MV-4-11 (cell line): ENCODE data around the gene COL8A2.
"Not testable (repeated sequence)": the region's sequence is repeated elsewhere in the genome, so short reads cannot be mapped to it uniquely, and the experiment has no call there.

Source experiments
- DNase-seq: peaks from one replicate; lab custom pipeline; 2025; lab: John Stamatoyannopoulos, UW

The COL8A2 gene

GRCh38 chr1:36125129-36125991 is at the start of gene COL8A2:
Gene COL8A2 (minus strand): TSS chr1:36125222. CDS start chr1:36100242, 24,980 bp downstream.
- no peak for DNase-seq

DNA sequence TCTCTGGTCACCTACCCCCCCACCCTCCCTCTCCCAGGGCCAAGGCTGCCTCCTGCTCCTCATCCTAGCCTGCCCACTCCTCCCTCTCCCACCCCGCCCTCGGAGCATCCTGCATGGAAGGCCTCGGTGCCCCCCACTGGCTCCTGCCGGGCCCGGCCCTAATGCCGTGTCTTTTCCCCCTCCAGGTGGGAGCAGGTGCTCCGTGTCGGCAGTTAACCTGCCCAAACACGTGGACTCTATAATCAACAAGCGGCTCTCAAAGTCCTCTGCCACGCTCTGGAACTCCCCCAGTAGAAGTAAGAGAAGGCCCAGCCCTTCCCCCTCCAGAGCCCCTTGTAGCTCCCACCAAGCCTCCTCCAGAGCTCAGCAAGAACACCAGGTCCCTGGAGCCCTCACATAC is 49.7 kb upstream of the COL8A2 start:
- no peak for DNase-seq

DNA sequence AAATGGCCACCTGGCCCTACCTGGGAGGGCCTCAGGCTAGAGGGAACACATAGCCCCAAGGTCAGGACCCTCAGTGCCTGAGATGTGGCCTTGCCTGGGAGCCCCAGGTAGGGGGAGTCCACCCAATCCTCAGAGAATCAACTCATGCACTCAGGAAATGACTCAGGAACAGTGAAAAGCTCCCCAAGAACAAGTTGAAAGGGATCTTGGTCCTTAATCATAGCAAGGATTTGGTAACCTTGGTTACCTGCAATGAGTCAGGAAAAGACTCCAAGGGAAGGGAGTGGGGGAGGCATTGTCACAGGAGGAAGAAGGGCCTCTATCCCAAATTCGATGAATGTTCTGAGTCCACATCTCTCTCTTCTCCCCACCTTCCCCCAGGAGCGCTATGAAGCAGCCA is 48.0 kb upstream of the COL8A2 start:
- DNase-seq = no peak

DNA sequence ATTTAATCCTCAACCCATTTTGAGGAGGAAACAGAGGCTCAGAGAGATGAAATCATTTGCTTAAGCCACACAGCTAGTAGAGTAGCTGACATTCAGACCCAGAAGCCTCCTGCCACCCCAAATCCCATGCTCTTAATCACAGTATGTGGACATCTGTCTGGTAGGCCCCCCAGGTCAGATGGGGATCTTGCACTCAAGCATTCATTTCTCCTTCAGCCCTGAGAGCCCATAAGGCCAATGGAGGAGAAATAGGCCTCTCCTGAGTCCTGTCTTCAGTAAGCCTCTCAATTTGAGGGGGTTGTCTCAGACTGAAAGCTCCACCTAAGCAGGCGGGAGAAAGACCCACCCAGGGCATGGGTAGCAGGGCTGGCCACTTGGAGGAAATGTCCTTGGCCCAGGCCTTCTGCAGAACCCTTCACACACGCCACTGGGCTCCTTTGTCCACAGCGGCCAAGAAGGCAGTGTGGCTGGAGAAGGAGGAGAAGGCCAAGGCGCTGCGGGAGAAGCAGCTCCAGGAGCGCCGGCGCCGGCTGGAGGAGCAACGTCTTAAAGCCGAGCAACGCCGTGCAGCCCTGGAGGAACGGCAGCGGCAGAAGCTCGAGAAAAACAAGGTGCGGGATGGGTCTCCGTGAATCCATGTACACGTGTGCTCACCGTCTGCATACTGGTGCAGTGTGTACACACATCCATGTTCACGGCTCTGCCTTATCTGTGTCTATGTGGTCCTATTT is 47.2 kb upstream of the COL8A2 start:
- DNase-seq = no peak

GRCh38 chr1:36170643-36171412 is 45.8 kb upstream of the COL8A2 start:
- DNase-seq = no peak

- DNase-seq = no peak
Observed at GRCh38 chr1:36168514-36168913, 43.5 kb upstream of the COL8A2 start.

DNA sequence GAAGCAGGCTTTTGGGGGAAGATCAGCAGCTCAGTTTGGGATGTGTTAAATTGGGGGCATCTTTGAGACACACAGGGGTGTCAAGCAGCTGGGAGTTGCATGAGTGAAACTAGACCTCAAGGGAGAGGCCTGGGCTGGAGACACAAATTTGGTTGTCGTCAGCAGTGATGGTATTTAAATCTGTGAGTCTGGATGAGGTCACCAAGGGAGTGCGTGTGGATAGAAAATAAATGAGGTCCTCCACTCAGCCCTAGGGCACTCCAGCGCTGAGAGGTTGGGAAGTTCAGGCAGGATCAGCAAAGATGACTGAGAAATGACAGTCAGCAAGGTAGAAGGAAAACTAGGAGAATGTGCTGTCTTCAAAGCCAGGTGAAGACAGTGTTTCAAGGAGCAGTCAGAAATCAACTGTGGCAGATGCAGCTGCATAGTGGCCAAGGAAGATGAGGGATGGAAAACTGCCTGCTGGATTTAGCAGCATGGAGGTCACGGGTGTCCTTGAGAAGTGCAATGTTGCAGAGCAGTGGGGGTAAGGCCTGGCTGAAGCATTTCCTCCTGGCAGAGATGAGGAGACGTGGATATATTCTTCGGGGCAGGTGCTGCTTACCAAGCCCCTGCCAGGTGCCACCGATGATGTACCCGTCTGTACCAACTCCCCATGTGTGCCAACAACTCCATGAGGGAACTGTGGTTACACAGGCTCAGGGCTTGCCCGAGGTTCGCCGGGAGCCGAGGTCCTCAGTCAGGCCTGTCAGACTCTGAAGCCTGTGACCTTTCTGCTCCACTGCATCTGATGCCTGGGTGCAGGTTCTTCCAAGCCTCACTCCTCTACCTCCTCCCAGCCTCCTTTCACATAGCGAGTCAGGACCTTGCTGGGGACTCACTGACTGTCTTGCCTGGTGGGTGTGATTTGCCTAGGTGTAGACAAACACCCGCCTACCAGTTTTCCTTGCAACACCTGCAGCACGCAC is 42.2 kb upstream of the COL8A2 start:
- DNase-seq = no peak

DNA sequence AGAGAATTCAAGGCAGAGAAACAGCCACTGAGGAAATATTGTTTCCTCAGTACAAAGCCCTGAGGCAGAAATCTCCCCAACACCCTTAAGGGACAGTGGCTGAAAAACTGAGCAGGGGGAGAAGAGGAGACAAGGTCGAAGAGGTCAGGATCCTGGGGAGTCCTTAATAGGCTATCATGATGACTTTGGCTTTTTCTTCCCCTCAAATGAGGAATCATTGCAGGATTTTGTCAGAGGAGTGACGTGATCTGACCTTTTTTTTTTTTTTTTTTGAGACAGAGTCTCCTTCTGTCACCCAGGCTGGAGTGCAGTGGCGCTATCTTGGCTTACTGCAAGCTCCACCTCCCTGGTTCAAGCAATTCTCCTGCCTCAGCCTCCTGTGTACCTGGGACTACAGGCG is 41.1 kb upstream of the COL8A2 start:
- no peak for DNase-seq

GRCh38 chr1:36165145-36165544 is 40.1 kb upstream of the COL8A2 start:
- no peak for DNase-seq

DNA sequence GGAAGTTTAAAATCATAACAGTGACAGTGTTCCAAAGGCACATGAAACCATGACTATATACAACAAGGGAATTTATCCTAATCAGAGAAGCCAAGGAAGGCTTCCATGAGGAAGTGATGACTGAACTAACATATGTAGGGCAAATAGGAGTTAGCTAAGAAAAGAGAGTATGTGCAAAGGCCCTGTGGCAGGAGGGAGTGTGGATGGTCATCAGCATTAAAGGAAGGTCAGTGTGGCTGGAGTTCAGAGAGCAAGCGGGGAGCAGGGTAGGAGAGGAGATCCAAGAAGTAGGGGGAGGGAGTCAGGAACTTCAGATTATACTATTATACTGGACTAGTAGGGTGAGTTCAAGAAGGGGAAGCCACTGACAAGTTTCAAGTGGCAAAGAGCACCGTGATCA is 39.3 kb upstream of the COL8A2 start:
- no peak for DNase-seq

DNA sequence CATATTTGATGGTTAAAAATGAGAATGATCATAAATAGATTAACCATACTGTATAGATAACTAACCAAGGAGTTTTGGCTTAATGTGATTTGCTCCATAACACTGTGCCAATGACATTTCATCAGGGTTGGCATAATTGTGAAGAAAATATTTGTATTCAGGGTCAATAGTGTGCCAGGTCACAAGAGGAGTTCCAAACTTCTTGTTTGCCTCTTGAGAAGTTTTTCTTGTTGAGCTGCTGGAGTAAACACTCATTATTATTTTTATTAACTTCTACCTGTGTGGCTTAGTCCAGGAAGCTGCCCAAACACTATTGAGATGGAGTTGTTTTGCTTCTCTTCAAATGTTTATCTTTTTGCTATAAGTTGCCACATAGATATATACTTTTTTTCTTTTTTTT is 38.4 kb upstream of the COL8A2 start:
- DNase-seq = no peak

- DNase-seq = no peak
Observed at GRCh38 chr1:36162680-36163239, 37.7 kb upstream of the COL8A2 start.

- DNase-seq = peak; percentile 86
Observed at GRCh38 chr1:36161641-36162531, 36.9 kb upstream of the COL8A2 start.

- peak; percentile 90 for DNase-seq
Observed at GRCh38 chr1:36160949-36161485, 36.0 kb upstream of the COL8A2 start.

- DNase-seq = no peak
Observed at GRCh38 chr1:36160388-36160948, 35.4 kb upstream of the COL8A2 start.

- no peak for DNase-seq
Observed at GRCh38 chr1:36159614-36160387, 34.8 kb upstream of the COL8A2 start.

- DNase-seq = not testable (repeated sequence)
Observed at GRCh38 chr1:36158827-36159252, 33.8 kb upstream of the COL8A2 start.
